Epithelial cell of umbilical artery (primary cell): ENCODE data around the gene FHOD1. TPM values are rescaled to one million over a fixed set of nuclear protein-coding genes. Genes with fewer than 3 reads are reported as not detected.

ENCODE experiments used
- total RNA-seq: library from RNA; depleted of rRNA; stranded (reverse); fragments of >200 nt; gene quantifications from 2 replicates; pipeline ENCODE4 v1.2.3, GENCODE V29; 2014

Gene FHOD1
- 19.3 and 22.7 TPM in 2 replicates for total RNA-seq

DNA sequence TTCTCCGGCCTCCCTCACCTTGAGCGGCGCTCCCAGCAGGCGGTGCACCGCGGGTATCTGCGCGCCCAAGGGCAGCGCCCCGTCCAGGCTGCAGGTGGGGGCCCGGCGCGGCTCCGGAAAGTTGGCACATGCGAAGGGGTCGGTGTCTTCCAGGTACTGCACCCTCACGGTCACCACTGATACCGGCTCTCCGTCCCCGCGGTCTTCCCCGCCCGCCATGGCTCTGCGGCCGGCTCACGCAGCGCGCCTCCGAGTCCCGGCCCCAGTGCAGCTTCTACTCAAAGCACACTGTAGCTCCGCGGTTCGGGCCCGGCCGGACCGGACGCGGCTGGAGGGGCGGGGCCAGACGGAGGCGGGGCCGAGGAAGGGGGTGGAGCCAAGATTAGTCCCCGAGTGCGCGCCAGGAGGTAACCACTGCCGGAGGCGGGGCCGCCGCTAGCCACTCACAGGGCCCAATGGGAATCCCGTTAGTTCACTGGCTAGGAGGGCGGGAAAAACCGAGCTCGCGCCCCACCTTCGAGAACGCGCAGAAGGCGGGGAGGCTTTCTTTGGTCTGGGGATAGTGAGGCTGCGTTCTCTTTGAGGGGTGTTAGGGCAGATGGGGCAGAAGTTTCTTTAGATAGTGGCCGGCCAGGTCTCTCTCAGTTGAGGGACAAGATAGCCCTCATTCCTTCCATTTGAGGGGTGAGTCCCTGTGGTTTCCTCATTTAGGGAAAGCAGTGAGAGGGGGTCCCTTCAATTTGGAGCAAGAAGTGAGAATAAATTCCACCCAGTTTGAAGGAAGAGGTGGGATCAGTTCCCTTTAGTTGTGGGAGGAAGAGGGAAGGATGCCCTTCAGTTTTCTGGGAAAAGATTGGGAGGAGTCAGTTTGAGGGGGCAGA, at the start of gene FHOD1:
Gene FHOD1 (minus strand): TSS at position 290 of the 881 bp plus-strand sequence. CDS start 71 bp downstream, at position 219.

DNA sequence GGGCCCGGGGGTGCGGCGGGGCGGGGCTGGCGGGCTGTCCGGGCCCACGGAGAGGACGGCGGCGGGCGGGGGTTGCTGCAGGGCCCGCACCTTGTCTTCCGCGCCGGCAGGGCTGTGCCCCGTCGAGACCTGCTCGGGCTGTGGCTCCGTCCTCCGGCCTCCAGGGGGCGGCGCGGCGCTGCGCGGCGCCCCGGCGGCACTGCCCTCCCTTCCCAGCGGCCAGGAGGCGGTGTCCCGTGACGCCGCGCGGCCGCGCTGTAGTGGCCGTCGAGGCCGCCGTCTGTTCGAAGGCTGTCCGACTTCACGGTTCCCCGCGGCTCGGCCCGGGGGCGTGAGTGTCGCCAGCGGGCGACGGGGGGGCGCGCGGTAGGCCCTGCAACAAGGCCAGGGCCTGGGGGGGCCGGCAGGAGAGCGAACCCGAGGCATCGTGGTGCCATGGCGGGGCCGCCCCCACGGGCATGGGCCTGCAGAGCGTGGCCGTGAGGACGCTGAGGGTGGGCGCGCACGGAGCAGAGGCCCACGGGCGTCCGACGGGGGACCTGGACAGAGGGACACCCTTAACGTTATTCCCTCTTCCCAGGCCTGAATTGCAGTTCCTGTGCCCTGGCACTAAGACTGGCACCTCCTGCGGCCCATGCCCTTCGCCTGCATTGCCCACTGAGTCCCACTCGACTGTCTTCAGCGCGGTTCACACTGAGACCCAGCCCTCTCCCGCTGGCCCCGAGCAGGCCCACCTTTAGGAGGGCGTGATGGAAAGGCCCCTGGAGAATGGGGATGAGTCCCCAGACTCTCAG, 32.2 kb upstream of the FHOD1 start, which contains the start of gene PLEKHG4:
Gene PLEKHG4 (plus strand): TSS at position 237 of the 794 bp plus-strand sequence. CDS start 513 bp downstream, at position 750.

GRCh38 chr16:67248401-67249177, 1.3 kb upstream of the FHOD1 start, which contains the start of gene SLC9A5:
TSS of gene SLC9A5 (plus strand) at chr16:67248979. CDS start at chr16:67249015, 36 bp downstream.

GRCh38 chr16:67226804-67227566, 20.3 kb downstream of the FHOD1 start, which contains the start of gene TMEM208:
TSS of gene TMEM208 (plus strand) at chr16:67227130. CDS start at chr16:67227219, 89 bp downstream.

DNA sequence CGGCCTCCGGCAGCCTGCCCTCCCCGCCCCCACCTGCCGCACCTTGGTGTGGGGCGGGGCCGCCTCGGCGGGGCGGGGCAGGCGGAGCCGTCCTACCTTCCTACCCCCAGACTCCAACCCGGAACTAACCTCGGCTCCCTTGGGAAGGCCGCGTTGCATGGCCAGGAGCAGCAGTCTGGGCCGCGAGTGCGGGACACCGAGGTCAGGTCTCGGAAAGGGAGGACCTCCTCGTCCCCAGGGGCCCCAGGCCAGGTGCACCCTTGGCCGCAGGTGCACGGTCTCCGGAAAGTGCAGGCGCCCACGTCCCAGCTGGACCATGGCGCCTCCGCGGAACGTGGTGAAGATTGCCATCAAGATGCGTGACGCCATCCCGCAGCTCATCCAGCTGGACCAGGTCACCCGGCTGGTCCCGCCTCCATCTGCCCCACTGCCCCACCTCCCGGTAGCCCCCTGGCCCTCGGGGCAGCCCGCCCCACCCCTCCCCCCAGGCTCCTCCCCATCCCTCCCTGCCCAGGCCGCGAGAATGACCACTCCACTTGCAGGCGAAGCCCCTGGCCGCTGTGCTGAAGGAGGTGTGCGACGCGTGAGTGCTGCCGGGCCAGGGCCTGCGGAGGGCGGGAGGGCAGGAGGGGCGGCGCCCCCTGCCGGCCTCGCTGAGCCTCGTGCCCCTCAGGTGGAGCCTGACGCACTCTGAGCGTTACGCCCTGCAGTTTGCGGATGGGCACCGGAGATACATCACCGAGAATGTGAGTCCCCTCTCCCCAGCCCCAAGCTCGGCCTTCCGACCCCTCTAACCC, 48.1 kb downstream of the FHOD1 start, which contains the start of gene ELMO3:
Gene ELMO3 (plus strand): TSS at position 121 of the 797 bp plus-strand sequence. CDS start 196 bp downstream, at position 317.

GRCh38 chr16:67191995-67192681, 55.1 kb downstream of the FHOD1 start, which contains the start of gene E2F4:
TSS of gene E2F4 (plus strand) at chr16:67192155. CDS start at chr16:67192228, 73 bp downstream.

DNA sequence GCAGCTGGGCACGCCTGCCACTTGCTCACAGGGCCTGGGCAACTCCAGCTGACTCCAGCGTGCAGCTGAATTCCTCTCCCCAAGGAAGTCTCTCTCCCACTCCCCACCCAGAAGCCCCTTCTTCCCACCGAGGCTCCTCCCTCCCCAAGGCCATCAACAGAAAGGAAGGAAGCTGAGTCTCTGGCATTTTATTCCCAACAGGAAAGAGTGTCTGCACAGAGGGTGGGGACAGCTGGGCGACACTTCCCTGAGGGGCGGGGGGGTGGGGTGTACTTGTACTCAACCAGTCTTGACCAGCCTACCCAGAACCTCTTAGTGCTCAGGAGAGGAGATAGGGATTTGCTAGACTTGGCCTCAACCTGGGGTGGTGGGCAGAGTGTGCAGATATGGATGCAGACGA, 57.2 kb downstream of the FHOD1 start, which contains the start of gene EXOC3L1:
Gene EXOC3L1 (minus strand): TSS at position 96 of the 400 bp plus-strand sequence. CDS start 460 bp downstream, outside the sequence.

GRCh38 chr16:67183627-67184452, 63.4 kb downstream of the FHOD1 start, which contains the start of gene MATCAP1:
TSS of gene MATCAP1 (minus strand) at chr16:67183963. CDS start at chr16:67180610, 3,353 bp downstream.

Other genes with a start within 250 kb of the FHOD1 start
- gene CBFB, start 218.3 kb downstream of the FHOD1 start, total RNA-seq, result 143 and 146 TPM in 2 replicates
- 7.8 and 10.8 TPM in 2 replicates for gene PHAF1, start 137.5 kb downstream of the FHOD1 start, total RNA-seq
- gene B3GNT9, start 96.5 kb downstream of the FHOD1 start, total RNA-seq, result 1.6 and 4.0 TPM in 2 replicates
- gene TRADD, start 87.6 kb downstream of the FHOD1 start, total RNA-seq, result 22.3 and 23.7 TPM in 2 replicates
- 2.3 and 5.8 TPM in 2 replicates for gene FBXL8, start 87.5 kb downstream of the FHOD1 start, total RNA-seq
- gene HSF4, start 82.7 kb downstream of the FHOD1 start, total RNA-seq, result 0.32 and 0.61 TPM in 2 replicates
- 7.3 and 12.3 TPM in 2 replicates for gene NOL3, start 76.9 kb downstream of the FHOD1 start, total RNA-seq
- 11.7 and 13.4 TPM in 2 replicates for gene MATCAP1, start 63.5 kb downstream of the FHOD1 start, total RNA-seq
- 8.8 and 29.9 TPM in 2 replicates for gene EXOC3L1, start 57.3 kb downstream of the FHOD1 start, total RNA-seq
- gene E2F4, start 55.3 kb downstream of the FHOD1 start, total RNA-seq, result 83.8 and 94.1 TPM in 2 replicates
- gene ELMO3, start 48.4 kb downstream of the FHOD1 start, total RNA-seq, result 1.3 and 1.5 TPM in 2 replicates
- 36.1 and 47.1 TPM in 2 replicates for gene TMEM208, start 20.4 kb downstream of the FHOD1 start, total RNA-seq
- 0.30 and 0.97 TPM in 2 replicates for gene SLC9A5, start 1.5 kb upstream of the FHOD1 start, total RNA-seq
- gene PLEKHG4, start 32.1 kb upstream of the FHOD1 start, total RNA-seq, result 17.5 and 41.0 TPM in 2 replicates
- gene KCTD19, start 79.3 kb upstream of the FHOD1 start, total RNA-seq, result 0.61 TPM in 1 of 2 replicates, not detected in the other
- gene LRRC36, start 79.3 kb upstream of the FHOD1 start, total RNA-seq, result 0.61 and 2.3 TPM in 2 replicates
- 0.15 and 1.9 TPM in 2 replicates for gene TPPP3, start 146.0 kb upstream of the FHOD1 start, total RNA-seq
- gene ZDHHC1, start 169.0 kb upstream of the FHOD1 start, total RNA-seq, result 4.0 and 7.8 TPM in 2 replicates
- gene HSD11B2, start 183.6 kb upstream of the FHOD1 start, total RNA-seq, result 0.65 TPM in 1 of 2 replicates, not detected in the other
- 90.6 and 105 TPM in 2 replicates for gene ATP6V0D1, start 233.7 kb upstream of the FHOD1 start, total RNA-seq
- not detected in 2 replicates for gene AGRP, start 236.1 kb upstream of the FHOD1 start, total RNA-seq